PC-9 (cell line): Measurements from ENCODE around the gene BRSK2.

ENCODE experiments used
- EZH2 ChIP-seq: fragments of 200-600 bp; sonication (generic); IDR thresholded peaks from 2 replicates; pipeline ENCODE4 v1.8.0; 2017; ENCODE audit warnings: antibody characterized with exemption, low read depth
- TF ChIP-seq, protein P1 (sequence below): fragments of 200-600 bp; sonication (generic); conservative IDR thresholded peaks from 2 replicates; pipeline ENCODE4 v1.6.1; 2017; ENCODE audit warnings: mixed run types, antibody characterized with exemption, mild to moderate bottlenecking, moderate library complexity

DNA sequence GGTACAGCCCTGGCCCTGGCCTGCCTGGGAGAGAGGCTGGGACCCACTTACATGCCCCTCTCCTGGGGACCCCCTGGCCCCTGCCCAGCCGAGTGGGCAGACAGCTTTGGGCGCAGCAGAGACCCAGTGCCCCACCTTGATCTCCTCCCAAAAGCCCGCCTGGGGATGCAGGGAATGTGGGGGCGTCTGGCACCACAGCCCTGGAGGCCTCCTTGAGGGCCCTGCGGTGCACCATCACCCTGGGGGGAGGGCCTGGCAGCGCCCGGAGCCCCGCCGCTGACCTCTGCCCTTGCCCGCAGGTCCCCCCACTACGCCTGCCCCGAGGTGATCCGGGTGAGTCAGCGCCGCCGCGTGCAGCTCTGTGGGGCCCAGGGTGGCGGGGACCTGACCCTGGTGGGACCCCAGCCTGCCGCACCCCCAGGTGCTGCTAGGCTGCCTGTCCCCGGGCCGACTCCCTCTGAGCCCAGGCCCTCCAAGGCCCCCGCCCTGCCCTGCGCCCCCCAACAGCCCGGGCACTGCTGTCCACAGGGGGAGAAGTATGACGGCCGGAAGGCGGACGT lies 53.2 kb downstream of the BRSK2 start:
- no peak for TF ChIP-seq EZH2
- TF ChIP-seq, protein P1, sequence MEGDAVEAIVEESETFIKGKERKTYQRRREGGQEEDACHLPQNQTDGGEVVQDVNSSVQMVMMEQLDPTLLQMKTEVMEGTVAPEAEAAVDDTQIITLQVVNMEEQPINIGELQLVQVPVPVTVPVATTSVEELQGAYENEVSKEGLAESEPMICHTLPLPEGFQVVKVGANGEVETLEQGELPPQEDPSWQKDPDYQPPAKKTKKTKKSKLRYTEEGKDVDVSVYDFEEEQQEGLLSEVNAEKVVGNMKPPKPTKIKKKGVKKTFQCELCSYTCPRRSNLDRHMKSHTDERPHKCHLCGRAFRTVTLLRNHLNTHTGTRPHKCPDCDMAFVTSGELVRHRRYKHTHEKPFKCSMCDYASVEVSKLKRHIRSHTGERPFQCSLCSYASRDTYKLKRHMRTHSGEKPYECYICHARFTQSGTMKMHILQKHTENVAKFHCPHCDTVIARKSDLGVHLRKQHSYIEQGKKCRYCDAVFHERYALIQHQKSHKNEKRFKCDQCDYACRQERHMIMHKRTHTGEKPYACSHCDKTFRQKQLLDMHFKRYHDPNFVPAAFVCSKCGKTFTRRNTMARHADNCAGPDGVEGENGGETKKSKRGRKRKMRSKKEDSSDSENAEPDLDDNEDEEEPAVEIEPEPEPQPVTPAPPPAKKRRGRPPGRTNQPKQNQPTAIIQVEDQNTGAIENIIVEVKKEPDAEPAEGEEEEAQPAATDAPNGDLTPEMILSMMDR, result no peak
